Caco-2 (cell line): ENCODE data around the gene RAPGEF3. TPM values are rescaled to one million over a fixed set of nuclear protein-coding genes. Genes with fewer than 3 reads are reported as not detected.

Experiments
- BruUV-seq: library from RNA; stranded (reverse); fragments of 400-500 nt; replicated peaks from 2 replicates; lab custom pipeline; 2021; lab: Mats Ljungman, UMichigan
- CTCF ChIA-PET: fragments of 300-600 bp; sonication (Branson Sonifier 250); formaldehyde crosslinking; loops from one replicate; lab custom pipeline; 2022; ENCODE audit warnings: antibody characterized with exemption; lab: Charles Lee
- POLR2A ChIA-PET: fragments of 300-600 bp; sonication (Branson Sonifier 250); formaldehyde crosslinking; loops from one replicate; lab custom pipeline; 2022; ENCODE audit warnings: antibody characterized with exemption; lab: Charles Lee
- DNase-seq, 2 experiments: peaks; one replicate each; pipeline versions ENCODE4 v3.0.0 to v3.0.0-alpha.2; 2020 to 2022
- H3K27me3 ChIP-seq: replicated peaks from 2 replicates; pipeline ENCODE4 v1.6.0; 2011; ENCODE audit warnings: low read length; ENCODE audit not compliant: control insufficient read depth, insufficient read depth
- H3K36me3 ChIP-seq: 2 replicates; pipeline ENCODE4 v1.5.1; 2011; ENCODE audit warnings: low read length; ENCODE audit not compliant: control insufficient read depth, insufficient read depth
- H3K4me1 ChIP-seq: fragments of 250-450 bp; sonication (Bioruptor Pico); 2 replicates; pipeline ENCODE4 v1.5.1; 2020; ENCODE audit warnings: mild to moderate bottlenecking
- H3K4me3 ChIP-seq: 2 replicates; pipeline ENCODE4 v1.5.1; 2011; ENCODE audit warnings: low read depth, mild to moderate bottlenecking, control low read depth, low read length
- H3K9me3 ChIP-seq: fragments of 250-450 bp; sonication (Bioruptor Pico); 2 replicates; pipeline ENCODE4 v1.5.1; 2020; ENCODE audit warnings: mild to moderate bottlenecking, moderate library complexity
- H3K27ac Mint-ChIP-seq: one replicate; pipeline ENCODE4 v1.8.0; 2022; ENCODE audit warnings: mixed read lengths; ENCODE audit not compliant: unreplicated experiment
- H3K27me3 Mint-ChIP-seq: one replicate; pipeline ENCODE4 v1.8.0; 2022; ENCODE audit warnings: mixed read lengths; ENCODE audit not compliant: insufficient read depth, unreplicated experiment
- H3K36me3 Mint-ChIP-seq: one replicate; pipeline ENCODE4 v1.8.0; 2022; ENCODE audit warnings: mild to moderate bottlenecking, mixed read lengths; ENCODE audit not compliant: insufficient read depth, unreplicated experiment
- H3K4me1 Mint-ChIP-seq: one replicate; pipeline ENCODE4 v1.8.0; 2022; ENCODE audit warnings: low read depth, mixed read lengths; ENCODE audit not compliant: unreplicated experiment
- H3K4me3 Mint-ChIP-seq: one replicate; pipeline ENCODE4 v1.8.0; 2022; ENCODE audit warnings: mild to moderate bottlenecking, moderate library complexity, mixed read lengths; ENCODE audit not compliant: unreplicated experiment
- H3K9me3 Mint-ChIP-seq: one replicate; pipeline ENCODE4 v1.8.0; 2022; ENCODE audit warnings: mixed read lengths; ENCODE audit not compliant: unreplicated experiment
- intact Hi-C: fragments of 100-400 bp; cut with micrococcal nuclease; formaldehyde crosslinking; loops from one replicate; pipeline ENCODE4 v1.10.0; 2022; ENCODE audit not compliant: unreplicated experiment
- total RNA-seq: library from RNA; stranded (reverse); gene quantifications from 2 replicates; pipeline ENCODE4 v1.2.3, GENCODE V29; 2022
- TF ChIP-seq, protein P1 (sequence below), 2 experiments: fragments of 200-600 bp in 1 of 2; IDR thresholded peaks; 1 replicate in 1 of 2; 2 replicates in 1 of 2; pipeline versions ENCODE4 v1.5.1 to v1.8.0; 2011 to 2022; ENCODE audit warnings: antibody characterized with exemption in 1 of 2, control low read depth in 1 of 2, inconsistent platforms in 1 of 2, low read depth in 1 of 2, low read length in 1 of 2, mild to moderate bottlenecking in 1 of 2, moderate library complexity in 1 of 2; ENCODE audit not compliant: insufficient read depth in 1 of 2, severe bottlenecking in 1 of 2, unreplicated experiment in 1 of 2

The RAPGEF3 gene
- total RNA-seq, 1 experiment from 2014 or later: 1.2 TPM

DNA sequence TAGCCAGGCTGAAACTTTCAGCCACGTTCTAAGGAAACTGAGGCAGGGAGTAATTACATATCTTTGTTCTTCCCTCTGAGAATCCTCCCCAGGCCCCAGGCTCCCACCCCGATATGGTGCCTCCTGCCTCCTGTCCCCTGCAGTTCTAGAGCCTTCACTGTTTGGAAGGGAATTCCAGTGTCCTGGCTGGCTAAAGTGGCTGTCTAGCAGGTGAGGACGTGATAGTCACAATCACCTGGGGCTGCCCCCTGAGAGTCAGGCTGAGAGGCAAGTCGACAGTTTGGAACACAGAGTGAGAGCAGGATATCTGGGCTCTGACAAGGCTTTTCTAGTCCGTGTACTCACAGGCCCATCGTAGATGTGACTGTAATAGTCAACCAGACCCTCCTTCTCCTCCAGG, 46.5 kb downstream of the RAPGEF3 start:
- CTCF ChIA-PET: no interaction called here
- H3K4me1 Mint-ChIP-seq: no peaks in the 10 kb centered on the region
- H3K4me3 ChIP-seq: no peak overlapping the region
- H3K9me3 ChIP-seq: no peaks in the 10 kb centered on the region; the same call in 1 of the 2 replicates
- H3K4me1 ChIP-seq: peaks cover 2% of the 10 kb centered on the region; the same call in 1 of the 2 replicates
- H3K4me3 Mint-ChIP-seq: no peak overlapping the region
- POLR2A ChIA-PET: no interaction called here
- TF ChIP-seq, protein P1, sequence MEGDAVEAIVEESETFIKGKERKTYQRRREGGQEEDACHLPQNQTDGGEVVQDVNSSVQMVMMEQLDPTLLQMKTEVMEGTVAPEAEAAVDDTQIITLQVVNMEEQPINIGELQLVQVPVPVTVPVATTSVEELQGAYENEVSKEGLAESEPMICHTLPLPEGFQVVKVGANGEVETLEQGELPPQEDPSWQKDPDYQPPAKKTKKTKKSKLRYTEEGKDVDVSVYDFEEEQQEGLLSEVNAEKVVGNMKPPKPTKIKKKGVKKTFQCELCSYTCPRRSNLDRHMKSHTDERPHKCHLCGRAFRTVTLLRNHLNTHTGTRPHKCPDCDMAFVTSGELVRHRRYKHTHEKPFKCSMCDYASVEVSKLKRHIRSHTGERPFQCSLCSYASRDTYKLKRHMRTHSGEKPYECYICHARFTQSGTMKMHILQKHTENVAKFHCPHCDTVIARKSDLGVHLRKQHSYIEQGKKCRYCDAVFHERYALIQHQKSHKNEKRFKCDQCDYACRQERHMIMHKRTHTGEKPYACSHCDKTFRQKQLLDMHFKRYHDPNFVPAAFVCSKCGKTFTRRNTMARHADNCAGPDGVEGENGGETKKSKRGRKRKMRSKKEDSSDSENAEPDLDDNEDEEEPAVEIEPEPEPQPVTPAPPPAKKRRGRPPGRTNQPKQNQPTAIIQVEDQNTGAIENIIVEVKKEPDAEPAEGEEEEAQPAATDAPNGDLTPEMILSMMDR (IDR thresholded peaks at IDR 0.05; ENCODE audit: insufficient read depth in 1 of 2, low read depth in 1 of 2, low read length in 1 of 2, severe bottlenecking in 1 of 2, unreplicated experiment in 1 of 2): no peak
- no peaks in the 10 kb centered on the region for H3K27me3 Mint-ChIP-seq
- intact Hi-C loops: no loop called here
- no peak for DNase-seq
- no peak overlapping the region for H3K27ac Mint-ChIP-seq
- no peaks in the 10 kb centered on the region for H3K9me3 Mint-ChIP-seq
- BruUV-seq: no TSS peak
- H3K36me3 Mint-ChIP-seq: no peaks in the 10 kb centered on the region
- no peaks in the 10 kb centered on the region for H3K27me3 ChIP-seq
- no peaks in the 10 kb centered on the region for H3K36me3 ChIP-seq

DNA sequence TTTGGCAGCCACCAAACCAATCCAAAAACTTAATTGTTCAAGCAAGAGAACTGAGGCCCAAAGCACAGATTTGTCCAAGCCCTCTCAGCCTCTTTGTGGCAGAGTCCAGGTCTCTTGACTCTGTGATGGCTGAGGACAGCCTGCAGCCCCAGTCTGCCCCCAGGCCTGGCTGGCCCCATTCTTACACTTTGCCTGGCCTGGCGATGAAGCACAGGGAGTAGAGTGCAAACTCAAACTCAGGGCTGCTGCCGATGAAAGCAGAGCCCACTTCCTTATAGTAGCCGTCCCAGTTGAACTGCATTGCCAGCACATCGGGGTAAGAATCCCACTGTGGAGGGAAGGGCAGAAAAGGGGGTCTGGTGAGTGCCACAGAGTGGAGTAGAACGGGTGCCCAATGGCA, 47.2 kb downstream of the RAPGEF3 start:
- ChIA-PET CTCF (interaction anchor here (0.6 kb wide), 1 partner anchor 54 kb away, joined by 3 read pairs; no protein-coding TSS in a partner anchor), POLR2A (no interaction called here)
- Histone ChIP-seq H3K36me3 (no peaks in the 10 kb centered on the region), H3K27me3 (no peaks in the 10 kb centered on the region), H3K4me3 (no peak overlapping the region), H3K9me3 (no peaks in the 10 kb centered on the region; the same call in 1 of the 2 replicates), H3K4me1 (peaks cover 7% of the 10 kb centered on the region; the same call in 1 of the 2 replicates)
- intact Hi-C loops: no loop called here
- H3K36me3 Mint-ChIP-seq: peaks cover under 1% of the 10 kb centered on the region
- no peaks in the 10 kb centered on the region for H3K9me3 Mint-ChIP-seq
- TF ChIP-seq, protein P1 (IDR thresholded peaks at IDR 0.05; ENCODE audit: insufficient read depth in 1 of 2, low read depth in 1 of 2, low read length in 1 of 2, severe bottlenecking in 1 of 2, unreplicated experiment in 1 of 2): no peak
- H3K4me1 Mint-ChIP-seq: peaks cover 3% of the 10 kb centered on the region
- no peak for DNase-seq
- H3K4me3 Mint-ChIP-seq: no peak overlapping the region
- H3K27ac Mint-ChIP-seq: no peak overlapping the region
- no peaks in the 10 kb centered on the region for H3K27me3 Mint-ChIP-seq
- BruUV-seq: no TSS peak

DNA sequence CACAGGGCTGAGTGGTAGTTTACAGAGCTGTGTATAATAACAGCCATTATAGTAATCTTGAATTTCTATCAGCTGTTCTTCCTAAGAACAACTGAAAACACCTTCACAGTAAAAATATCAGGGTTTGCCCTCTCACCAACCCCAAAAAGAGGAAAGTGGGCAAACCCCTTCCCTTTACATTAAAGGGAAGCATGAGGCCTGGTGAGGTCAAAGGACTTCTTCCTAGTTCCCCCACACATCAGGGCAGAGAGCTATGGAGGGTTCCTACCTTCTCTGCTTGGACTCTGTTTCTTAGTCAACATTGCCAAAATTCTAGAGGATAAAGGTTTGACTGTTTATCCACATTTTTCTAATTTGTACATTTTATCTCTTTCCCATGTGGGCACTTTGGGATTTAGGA, 48.4 kb downstream of the RAPGEF3 start:
- Histone ChIP-seq H3K27me3 (no peaks in the 10 kb centered on the region), H3K36me3 (no peaks in the 10 kb centered on the region), H3K9me3 (no peaks in the 10 kb centered on the region; the same call in 1 of the 2 replicates), H3K4me3 (no peak overlapping the region), H3K4me1 (peaks cover 7% of the 10 kb centered on the region; the same call in 1 of the 2 replicates)
- BruUV-seq: no TSS peak
- TF ChIP-seq, protein P1 (IDR thresholded peaks at IDR 0.05; ENCODE audit: insufficient read depth in 1 of 2, low read depth in 1 of 2, low read length in 1 of 2, severe bottlenecking in 1 of 2, unreplicated experiment in 1 of 2): no peak
- no peak for DNase-seq
- H3K36me3 Mint-ChIP-seq: peaks cover 10% of the 10 kb centered on the region
- no peak overlapping the region for H3K4me3 Mint-ChIP-seq
- CTCF ChIA-PET: interaction anchor here (1.9 kb wide), 1 partner anchor 34 kb away, joined by 7 read pairs; no protein-coding TSS in a partner anchor
- peaks cover 5% of the 10 kb centered on the region for H3K4me1 Mint-ChIP-seq
- intact Hi-C loops: no loop called here
- no peaks in the 10 kb centered on the region for H3K27me3 Mint-ChIP-seq
- H3K27ac Mint-ChIP-seq: no peak overlapping the region
- no peaks in the 10 kb centered on the region for H3K9me3 Mint-ChIP-seq
- POLR2A ChIA-PET: no interaction called here
